ENCODE data around the gene NPIPB12.
"Not testable (repeated sequence)": the region's sequence is repeated elsewhere in the genome, so short reads cannot be mapped to it uniquely, and the experiment has no call there.

The NPIPB12 gene

DNA sequence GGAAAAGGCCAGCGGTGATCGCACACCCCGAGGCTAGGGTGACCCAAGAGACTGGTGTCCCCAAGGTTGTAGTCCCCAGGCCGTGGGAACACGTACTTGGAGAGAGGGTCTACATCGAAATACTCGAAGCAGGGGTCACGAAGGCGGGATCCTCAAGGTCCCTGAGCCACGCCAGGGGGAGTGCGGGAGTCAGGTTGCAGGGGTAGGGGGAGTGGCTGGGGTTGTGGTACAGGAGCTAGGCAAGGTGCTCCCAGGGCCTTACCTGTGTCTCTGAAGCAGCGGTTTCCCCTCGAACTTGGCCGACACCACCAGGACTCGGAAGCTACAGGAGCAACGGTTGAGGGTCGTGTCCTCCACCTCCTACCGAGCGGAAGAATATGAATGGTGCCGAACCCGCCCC, 52.5 kb downstream of the NPIPB12 start:
- H3K4me3 ChIP-seq (ENCODE audit: low read length); H3K9me3 ChIP-seq (ENCODE audit: low read length); H3K36me3 ChIP-seq (ENCODE audit: insufficient read depth, low read length); H2AFZ ChIP-seq (ENCODE audit: low read depth, low read length); H3K27me3 ChIP-seq (ENCODE audit: insufficient read depth, low read length); H3K4me1 ChIP-seq (ENCODE audit: insufficient read depth, low read length): not testable (repeated sequence)

Measured in neuron (in vitro differentiated cells).